Panc1 (cell line): ENCODE data around the gene HNRNPF.

ENCODE experiments used
- CTCF ChIP-seq: fragments of 450-650 bp; IDR thresholded peaks from 2 replicates; pipeline ENCODE4 v1.5.1; 2017; ENCODE audit warnings: mild to moderate bottlenecking
- POLR2AphosphoS5 ChIP-seq: IDR thresholded peaks from 2 replicates; pipeline ENCODE4 v1.6.1; 2012; ENCODE audit warnings: mild to moderate bottlenecking, low read depth, low read length, moderate library complexity

- TF ChIP-seq POLR2AphosphoS5: no peak
- TF ChIP-seq CTCF: peak; percentile 79
These were observed 18.2 kb downstream of the HNRNPF start for GRCh38 chr10:43390759-43391158.
